ENCODE measurements around the gene SSR1.

- no peak for TF ChIP-seq CTCF (IDR thresholded peaks at IDR 0.05)
- no peak for TF ChIP-seq POLR2A (IDR thresholded peaks at IDR 0.05)
Measured at GRCh38 chr6:7255918-7256317, 57.1 kb downstream of the SSR1 start.

Data from Peyer's patch (tissue), 4 donors.